ENCODE results near the gene TECPR2.

Gene TECPR2

GRCh38 chr14:102471921-102472790 lies 109.4 kb downstream of the TECPR2 start:
- no peak for DNase-seq (ENCODE audit: low spot score)

- no peak for DNase-seq (ENCODE audit: low spot score)
Measured at GRCh38 chr14:102472791-102473150, 110.0 kb downstream of the TECPR2 start.

DNA sequence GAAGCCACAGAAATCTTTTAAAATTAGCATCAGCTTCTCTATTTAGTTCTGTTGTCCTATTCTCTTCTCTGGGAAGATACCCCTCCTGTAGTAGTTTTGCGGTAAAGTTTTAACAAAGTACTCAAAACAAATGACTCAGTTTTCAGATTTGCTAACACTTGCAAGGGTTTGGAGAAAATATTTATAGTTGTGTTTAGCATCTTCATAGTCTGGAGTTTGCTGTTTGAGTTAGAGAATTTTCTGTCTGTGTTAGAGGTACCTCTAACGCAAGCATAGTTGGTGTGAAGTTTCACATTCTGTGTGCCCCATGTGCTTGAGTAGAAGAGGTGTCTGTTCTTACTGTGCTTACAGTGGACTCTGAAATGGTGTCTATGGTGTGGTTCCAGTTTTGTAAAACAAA lies 110.8 kb downstream of the TECPR2 start:
- no peak for DNase-seq (ENCODE audit: low spot score)

GRCh38 chr14:102474934-102475333 lies 112.2 kb downstream of the TECPR2 start:
- no peak for DNase-seq (ENCODE audit: low spot score)

GRCh38 chr14:102479107-102479506 lies 116.4 kb downstream of the TECPR2 start:
- DNase-seq (ENCODE audit: low spot score), result no peak

DNA sequence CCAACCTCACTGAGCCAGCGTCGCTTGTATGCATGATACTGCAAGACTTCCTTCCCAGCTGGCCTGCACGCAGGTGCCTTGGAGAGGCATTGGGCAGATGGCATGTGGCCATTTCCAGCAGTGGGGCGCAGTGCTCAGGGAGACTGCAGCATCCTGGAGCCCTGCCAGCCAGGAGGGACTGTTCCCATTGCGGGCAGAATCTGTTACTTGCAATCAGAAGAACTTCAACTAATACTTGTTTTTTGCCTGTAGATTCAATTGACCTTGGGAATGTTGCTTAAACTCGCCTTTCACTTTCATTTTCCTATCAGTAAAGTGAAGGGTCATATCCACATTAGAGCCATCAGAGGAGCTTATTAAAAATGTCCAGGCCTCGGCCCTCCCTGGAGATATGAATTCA lies 117.0 kb downstream of the TECPR2 start:
- DNase-seq (ENCODE audit: low spot score), result no peak

- no peak for DNase-seq (ENCODE audit: low spot score)
Measured at GRCh38 chr14:102481371-102481770, 118.6 kb downstream of the TECPR2 start.

GRCh38 chr14:102481791-102482238 lies 119.1 kb downstream of the TECPR2 start:
- no peak for DNase-seq (ENCODE audit: low spot score)

DNA sequence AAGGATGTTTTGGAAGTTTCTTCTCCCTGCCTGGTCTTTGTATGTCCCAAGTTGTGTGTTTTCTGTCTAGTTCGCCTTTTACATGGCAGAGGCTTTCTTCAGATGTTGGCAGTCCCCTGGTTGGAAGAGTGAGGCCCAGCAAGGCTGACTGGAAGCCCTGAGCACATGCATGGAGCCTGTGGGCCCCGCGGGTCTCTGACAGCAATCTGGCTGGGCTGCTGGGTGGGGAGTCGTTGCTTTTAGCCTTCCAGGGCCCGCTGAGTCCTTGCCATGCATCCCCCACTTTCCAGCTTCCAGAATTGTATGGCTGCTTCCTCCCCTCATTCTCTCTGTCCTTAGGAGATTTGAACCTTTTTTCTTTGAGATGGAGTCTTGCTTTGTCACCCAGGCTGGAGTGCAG lies 121.6 kb downstream of the TECPR2 start:
- DNase-seq (ENCODE audit: low spot score), result no peak

GRCh38 chr14:102485693-102486512 lies 123.2 kb downstream of the TECPR2 start:
- DNase-seq (ENCODE audit: low spot score), result no peak

DNA sequence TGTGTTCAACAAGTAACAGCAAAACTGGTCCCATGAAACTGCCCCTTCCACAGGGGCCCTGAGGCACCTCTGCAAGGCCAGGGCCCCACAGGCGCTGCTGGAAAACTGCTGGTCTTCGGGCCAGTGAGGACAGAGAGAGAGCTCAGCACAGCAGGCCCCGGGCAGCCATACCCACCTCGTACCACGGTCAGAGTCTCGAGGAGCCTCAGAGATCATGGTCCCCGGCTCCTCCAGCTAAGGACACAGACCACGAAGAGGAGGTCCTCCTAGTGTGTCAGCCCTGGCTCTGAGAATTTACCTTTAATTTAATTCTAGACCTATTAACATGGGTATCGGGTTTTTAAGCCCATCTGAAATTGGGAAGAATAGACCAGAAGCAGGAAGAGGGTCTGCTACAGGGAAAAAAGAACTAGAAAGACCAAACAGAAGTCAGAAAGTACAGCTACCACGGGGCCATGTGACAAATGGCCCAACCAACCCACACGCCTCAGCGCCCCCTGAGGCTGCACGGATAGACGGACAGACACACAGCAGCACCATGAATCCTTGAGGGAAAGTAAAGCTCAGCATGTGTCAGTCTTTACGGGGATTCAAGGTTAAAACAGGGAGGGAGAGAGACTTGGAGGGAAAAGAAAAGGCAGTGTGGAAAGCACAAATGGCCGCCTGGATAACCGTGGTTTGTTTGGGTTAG lies 123.9 kb downstream of the TECPR2 start:
- DNase-seq (ENCODE audit: low spot score), result no peak

GRCh38 chr14:102487204-102487577 lies 124.5 kb downstream of the TECPR2 start:
- DNase-seq (ENCODE audit: low spot score), result no peak

DNA sequence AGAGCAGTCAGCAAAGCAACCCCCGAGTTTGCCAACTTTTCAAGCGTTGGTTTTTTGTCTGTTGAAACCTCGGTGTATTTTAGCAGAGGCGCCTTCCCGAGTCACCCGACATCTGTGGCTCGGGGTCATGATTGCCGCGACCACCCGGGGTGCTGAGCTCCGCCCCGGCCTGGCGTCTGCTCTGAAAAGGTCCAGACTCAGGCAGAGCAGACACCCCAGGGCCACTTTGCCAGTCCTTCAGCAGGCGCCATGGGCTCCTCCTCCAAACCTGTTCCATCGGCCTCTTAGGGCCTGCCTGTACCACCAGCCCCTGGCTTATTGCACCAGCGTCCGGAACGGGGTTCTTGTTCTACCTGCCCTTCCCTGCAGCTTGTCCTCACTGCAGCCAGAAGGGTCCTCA lies 127.7 kb downstream of the TECPR2 start:
- DNase-seq (ENCODE audit: low spot score), result no peak

DNA sequence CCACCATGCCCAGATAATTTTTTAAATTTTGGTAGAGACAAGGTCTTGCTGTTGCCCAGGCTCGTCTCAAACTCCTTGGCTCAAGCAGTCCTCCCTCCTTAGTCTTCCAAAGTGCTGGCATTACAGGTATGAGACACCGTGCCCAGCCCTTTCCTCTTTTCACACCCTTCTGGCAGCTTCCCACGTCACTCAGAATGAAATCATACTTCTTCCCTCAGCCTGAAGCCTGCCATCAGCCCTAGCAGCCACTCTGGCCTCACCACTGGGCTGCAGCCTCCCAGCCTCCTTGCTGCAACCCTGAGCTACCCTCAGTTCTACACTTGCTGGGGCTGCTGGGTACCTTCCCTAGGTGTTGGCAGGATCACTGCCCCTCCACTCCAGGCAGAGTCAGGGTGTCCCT lies 128.6 kb downstream of the TECPR2 start:
- DNase-seq (ENCODE audit: low spot score), result no peak

DNA sequence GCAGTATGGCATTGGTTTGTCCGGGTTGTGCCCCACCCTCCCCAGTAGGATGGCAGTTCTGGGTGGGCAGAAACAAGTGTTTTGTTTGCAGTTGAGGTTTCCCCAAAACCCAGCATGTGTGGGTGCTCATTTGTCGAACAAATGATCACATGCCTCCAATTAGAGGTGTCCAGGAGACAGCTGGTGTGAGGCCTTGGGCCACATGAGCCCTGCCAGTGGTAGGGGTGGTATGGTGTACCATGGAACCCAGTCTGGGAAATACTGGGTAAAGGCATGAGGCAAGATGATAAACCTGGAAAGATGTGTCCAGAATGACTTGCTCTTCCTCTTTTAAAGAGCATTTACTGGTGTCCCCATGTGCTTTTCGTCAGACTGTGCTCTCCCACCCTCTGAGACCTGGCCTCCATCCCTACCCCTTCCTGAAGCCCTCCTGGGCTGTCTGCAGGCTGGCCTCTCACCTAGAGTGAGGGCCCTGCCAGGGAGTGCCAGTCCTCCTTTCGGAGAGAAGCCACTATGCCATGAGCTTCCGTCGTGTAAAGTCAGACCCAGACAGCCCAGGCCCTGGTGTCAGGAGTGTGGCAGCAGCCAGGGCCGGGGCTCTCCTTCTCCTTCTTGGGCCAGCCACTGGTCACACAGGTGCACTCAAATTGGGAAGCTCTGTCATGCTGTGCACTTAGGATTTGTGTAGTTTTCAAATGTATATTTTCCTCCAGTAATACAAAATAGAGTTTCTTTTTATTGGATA lies 129.2 kb downstream of the TECPR2 start:
- DNase-seq (ENCODE audit: low spot score), result no peak

DNA sequence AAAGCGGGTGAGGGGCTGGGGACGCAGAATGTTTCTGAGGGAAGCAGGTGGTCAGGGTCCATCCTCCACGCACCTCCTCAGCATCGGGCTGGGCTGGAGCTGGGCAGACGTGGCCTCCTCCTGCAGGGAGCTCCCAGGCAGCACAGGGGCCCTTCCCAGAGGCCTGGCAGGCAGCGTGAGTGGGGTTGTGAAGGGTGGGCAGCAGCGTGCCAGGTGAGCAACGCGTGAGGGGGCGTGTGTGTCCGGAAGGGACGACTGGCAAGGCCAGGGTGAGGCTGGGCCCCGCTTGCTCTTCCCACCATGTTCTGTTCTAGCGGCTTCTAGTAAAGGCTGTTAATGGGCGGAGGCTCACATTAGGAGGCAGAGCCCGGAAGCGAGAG lies 129.8 kb downstream of the TECPR2 start:
- DNase-seq (ENCODE audit: low spot score), result no peak

GRCh38 chr14:102493096-102493495 lies 130.4 kb downstream of the TECPR2 start:
- DNase-seq (ENCODE audit: low spot score), result no peak

GRCh38 chr14:102493585-102493984 lies 130.8 kb downstream of the TECPR2 start:
- DNase-seq (ENCODE audit: low spot score), result no peak

DNA sequence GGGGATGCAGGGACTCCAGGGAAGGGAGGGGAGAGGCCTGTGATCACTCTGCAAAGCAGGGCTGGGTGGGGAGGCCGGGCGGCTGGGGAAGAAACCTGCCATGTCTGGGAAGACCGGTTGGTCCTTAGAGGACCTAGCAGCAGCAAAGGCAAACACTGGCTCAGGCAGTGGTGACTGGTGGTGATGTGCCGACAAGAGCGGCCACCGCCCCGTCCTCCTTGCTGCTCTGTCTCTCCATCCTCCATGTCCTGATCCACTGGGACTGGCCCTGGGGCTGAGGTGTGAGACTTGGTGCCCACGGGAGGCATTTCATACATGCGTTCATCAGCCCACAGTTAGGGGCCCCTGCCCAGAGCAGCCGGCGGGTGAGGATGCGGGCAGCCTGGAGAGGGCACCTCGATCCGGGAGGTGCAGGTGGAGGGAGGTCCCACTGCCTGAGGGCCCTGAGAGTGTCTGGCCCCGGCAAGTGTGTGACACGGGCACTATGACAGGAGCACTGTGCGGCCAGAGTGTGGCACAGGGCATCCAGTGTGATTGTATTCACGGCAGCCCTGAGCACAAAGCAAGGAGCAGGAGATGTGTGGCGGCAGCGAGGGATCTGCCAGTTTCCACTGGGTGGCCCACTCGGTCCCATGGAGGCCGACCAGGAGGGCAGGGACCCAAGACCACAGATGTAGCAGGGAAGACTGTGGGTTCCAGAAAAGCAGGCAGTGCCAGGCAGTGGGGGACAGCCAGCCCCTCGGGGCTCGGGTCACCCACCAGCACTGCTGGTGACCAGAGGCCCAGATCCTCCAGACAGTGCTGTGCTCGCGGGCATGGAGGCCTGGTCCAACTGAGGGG lies 133.0 kb downstream of the TECPR2 start:
- no peak for DNase-seq (ENCODE audit: low spot score)

DNA sequence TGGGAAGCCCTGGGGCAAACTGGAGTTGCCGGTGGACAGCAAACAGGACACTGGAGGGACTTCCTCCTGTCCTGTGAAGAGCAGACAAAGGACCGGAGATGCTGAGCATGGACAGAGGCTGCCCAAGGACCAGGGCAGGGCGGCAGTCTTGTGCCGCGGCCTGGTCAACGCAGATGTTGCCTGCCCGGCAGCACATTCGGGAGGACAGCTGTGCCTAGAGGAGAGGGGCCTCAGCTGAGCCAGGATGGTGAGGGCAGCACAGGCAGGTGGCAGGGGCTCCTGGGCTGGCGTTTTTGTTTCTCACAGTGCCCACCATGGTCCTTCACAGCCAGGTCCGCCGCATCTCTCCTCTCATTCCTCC lies 133.6 kb downstream of the TECPR2 start:
- DNase-seq (ENCODE audit: low spot score), result no peak
